Dendritic cell treated with granulocyte-macrophage colony-stimulating factor and Interleukin-4, amounts not matched to agents 40 ng/mL and 50 ng/mL, for 4 days (primary cell): Measurements from ENCODE around the gene PHETA1.

Experiments used
- H3K27ac Mint-ChIP-seq: one replicate; pipeline ENCODE4 v1.8.0; 2022; ENCODE audit warnings: mild to moderate bottlenecking, mixed read lengths
- H3K27me3 Mint-ChIP-seq: one replicate; pipeline ENCODE4 v1.8.0; 2022; ENCODE audit warnings: mild to moderate bottlenecking, mixed read lengths
- H3K36me3 Mint-ChIP-seq: one replicate; pipeline ENCODE4 v1.8.0; 2022; ENCODE audit warnings: low read depth, mixed read lengths
- H3K4me1 Mint-ChIP-seq: one replicate; pipeline ENCODE4 v1.8.0; 2022; ENCODE audit warnings: low read depth, mixed read lengths
- H3K4me3 Mint-ChIP-seq: one replicate; pipeline ENCODE4 v1.8.0; 2022; ENCODE audit warnings: mild to moderate bottlenecking, moderate library complexity, mixed read lengths
- H3K9me3 Mint-ChIP-seq: one replicate; pipeline ENCODE4 v1.8.0; 2022; ENCODE audit warnings: mixed read lengths
- intact Hi-C: fragments of 100-400 bp; cut with micrococcal nuclease; formaldehyde crosslinking; loops from one replicate; pipeline ENCODE4 v1.15.0; 2022

PHETA1 gene

DNA sequence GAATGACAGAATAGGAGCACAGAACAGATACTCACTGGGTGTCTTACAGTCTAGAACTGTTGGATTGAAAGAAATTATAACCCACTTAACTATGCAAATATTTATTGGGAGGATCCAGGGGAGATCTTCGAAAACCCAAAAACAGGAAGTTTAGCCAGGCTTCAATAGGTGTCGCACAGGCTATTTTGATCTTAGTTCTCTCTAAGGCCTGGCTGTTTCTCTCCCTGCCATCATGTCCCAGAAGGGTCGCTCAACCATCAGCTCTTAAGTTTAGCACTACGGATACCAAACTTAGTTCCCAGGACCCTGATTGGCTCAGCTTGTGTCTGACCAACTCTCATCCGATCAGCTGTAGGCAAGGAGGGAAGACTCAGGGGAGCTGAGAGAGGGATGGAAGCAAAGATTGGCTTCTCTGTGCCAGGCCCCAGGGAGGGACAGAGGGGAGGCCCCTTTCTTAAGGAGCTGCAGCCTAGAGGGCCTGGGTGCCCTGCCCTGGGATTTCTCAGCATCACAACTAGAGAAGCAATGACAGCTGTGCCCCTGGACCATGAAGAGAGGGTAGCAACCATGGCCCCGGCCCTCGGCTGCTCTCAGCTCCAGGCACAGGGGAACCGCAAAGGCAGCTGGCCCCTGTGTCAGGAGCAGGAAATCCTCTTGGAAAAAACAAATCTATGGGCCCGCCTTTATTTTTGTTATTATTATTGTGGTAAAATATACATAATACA, 13.5 kb downstream of the PHETA1 start:
- H3K36me3 Mint-ChIP-seq: no peaks in the 10 kb centered on the region
- peaks cover 1% of the 10 kb centered on the region for H3K27me3 Mint-ChIP-seq
- peaks cover 26% of the 10 kb centered on the region for H3K4me1 Mint-ChIP-seq
- H3K27ac Mint-ChIP-seq: no peak overlapping the region
- no peaks in the 10 kb centered on the region for H3K9me3 Mint-ChIP-seq
- intact Hi-C loops: no loop called here
- no peak overlapping the region for H3K4me3 Mint-ChIP-seq

DNA sequence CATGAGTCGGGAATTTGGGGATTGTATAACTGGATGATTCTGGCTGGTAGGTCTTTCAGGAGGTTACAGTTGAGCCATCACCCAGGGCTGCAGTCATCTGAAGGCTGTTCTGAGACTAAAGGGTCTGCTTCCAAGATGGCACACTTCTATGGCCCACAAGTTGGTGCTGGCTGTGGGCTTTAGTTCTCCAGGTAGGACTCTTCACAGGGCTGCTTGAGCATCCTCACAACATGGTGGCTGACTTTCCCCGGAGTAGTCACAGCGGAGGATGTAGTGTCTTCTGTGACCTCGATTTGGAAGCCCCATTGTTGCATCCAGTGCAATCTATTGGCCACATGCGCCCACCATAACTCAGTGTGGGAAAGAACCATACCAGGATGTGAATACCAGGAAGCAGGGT, 14.4 kb downstream of the PHETA1 start:
- Mint-ChIP-seq H3K9me3 (no peaks in the 10 kb centered on the region), H3K4me3 (no peak overlapping the region), H3K27me3 (peaks cover 1% of the 10 kb centered on the region), H3K27ac (no peak overlapping the region), H3K36me3 (no peaks in the 10 kb centered on the region), H3K4me1 (peaks cover 17% of the 10 kb centered on the region)
- intact Hi-C loops: no loop called here

DNA sequence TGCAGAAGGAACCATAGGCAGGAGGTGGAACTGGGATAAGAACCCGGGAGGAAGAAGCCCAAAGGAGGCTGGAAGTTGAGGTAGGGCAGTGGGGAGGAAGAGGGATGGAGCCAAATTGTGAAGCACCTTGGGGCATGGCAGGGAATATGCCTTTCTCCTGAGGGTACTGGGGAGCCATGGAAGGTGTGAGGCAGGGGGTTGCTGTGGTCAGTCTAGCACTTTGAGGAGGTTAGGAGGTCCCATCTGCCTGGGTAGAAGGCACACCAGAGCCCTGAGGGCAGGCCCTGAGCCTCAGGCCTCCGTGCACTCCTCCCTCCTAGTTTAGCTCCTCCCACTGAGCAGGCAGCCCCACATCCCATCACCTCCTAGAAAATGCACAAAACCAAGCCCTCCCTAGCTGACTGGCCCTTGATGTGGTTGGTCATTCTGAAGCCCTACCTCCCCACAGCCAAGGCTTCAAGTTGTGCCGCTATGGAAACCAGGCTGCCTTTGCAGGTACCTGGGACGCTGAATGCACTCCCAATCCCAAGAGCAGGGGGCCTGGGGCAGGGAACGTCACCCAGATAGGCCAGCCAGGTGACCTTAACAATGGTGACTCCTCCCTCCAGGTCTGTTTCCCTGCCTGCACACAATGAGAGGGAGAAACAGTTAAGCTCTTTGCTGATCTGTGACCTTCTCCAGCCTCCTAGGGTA, 15.1 kb downstream of the PHETA1 start:
- Mint-ChIP-seq H3K36me3 (no peaks in the 10 kb centered on the region), H3K27ac (no peak overlapping the region), H3K9me3 (peaks cover 7% of the 10 kb centered on the region), H3K4me3 (no peak overlapping the region), H3K4me1 (peaks cover 10% of the 10 kb centered on the region), H3K27me3 (peaks cover 1% of the 10 kb centered on the region)
- intact Hi-C loops: no loop called here

DNA sequence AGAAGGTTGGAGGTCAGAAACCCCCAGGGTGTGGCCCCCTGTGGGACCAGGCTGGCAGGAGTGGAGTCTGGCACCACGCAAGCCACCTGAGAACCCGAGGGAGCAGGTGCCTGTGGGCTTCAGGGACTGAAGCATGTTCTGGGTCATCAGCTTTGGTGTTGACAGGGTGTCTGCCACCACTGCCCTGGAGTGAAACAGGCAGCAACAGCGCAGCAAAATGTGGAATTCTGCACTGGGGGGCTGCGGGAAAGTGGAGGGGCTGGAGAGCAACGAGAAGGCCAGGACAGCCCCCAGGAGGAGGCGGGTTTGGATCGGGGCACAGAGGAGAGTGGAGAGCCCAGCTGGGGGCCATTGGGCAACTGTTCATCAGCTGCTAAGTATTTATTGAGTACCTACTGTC, 15.9 kb downstream of the PHETA1 start:
- Mint-ChIP-seq H3K9me3 (peaks cover 14% of the 10 kb centered on the region), H3K4me1 (peaks cover 8% of the 10 kb centered on the region), H3K36me3 (no peaks in the 10 kb centered on the region), H3K27ac (no peak overlapping the region), H3K4me3 (no peak overlapping the region), H3K27me3 (peaks cover 1% of the 10 kb centered on the region)
- intact Hi-C loops: no loop called here

DNA sequence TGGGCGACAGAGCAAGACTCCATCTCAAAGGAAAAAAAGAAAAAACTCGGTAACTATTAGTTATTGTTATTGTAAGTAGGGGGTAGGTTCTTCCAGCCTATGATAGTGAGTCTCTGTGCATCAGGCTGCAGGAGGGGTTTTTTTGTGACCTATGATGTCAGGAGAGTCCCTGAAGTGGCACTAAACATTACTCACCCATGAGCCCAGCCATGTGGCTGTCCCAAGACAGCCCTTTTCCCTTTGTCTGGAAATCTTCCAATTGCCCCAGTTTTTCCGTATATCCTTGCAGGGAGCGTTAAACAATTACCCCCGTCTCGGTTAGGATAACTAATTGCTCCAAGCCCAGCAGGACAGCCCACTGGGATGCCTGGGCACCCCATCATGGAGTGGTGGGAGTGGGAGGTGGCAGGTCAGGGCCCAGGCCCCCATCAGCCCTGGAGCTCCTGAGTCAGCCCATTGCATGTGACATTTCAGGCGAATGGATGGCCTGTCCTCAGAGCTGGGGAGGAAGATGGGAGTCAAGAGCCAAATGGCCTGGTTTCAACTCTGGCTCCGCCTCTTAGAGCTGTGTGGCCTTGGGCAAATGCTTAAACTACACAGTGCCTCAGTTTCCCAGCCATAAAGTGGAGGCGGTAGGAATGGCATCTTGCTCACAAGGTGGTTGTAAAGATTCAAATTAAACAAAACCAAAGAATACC, 16.4 kb downstream of the PHETA1 start:
- H3K9me3 Mint-ChIP-seq: peaks cover 20% of the 10 kb centered on the region
- no peak overlapping the region for H3K27ac Mint-ChIP-seq
- peaks cover 8% of the 10 kb centered on the region for H3K4me1 Mint-ChIP-seq
- intact Hi-C loops: no loop called here
- no peak overlapping the region for H3K4me3 Mint-ChIP-seq
- no peaks in the 10 kb centered on the region for H3K36me3 Mint-ChIP-seq
- H3K27me3 Mint-ChIP-seq: peaks cover 1% of the 10 kb centered on the region

DNA sequence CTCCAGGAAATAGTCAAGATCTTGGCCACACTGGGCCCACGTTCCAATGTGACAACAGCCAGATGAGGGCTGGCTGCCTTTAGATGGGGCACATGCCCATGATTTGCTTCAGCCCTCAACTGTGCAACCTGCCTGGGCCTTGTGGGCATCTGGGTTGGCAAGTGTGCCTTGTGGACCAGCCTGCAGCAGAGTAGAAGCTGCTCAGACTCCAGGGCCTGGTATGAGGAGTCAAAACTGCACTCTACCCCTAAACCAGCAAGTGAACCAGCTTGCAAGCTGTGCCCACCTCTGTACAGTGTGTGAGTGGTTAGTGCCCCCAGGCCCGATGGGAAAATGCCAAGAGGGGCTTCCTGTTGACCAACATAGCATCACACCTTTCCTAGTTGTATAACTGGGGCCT, 17.9 kb downstream of the PHETA1 start:
- no peak overlapping the region for H3K27ac Mint-ChIP-seq
- H3K4me3 Mint-ChIP-seq: no peak overlapping the region
- H3K36me3 Mint-ChIP-seq: no peaks in the 10 kb centered on the region
- intact Hi-C loops: no loop called here
- H3K9me3 Mint-ChIP-seq: peaks cover 23% of the 10 kb centered on the region
- H3K27me3 Mint-ChIP-seq: peaks cover 1% of the 10 kb centered on the region
- peaks cover 8% of the 10 kb centered on the region for H3K4me1 Mint-ChIP-seq

DNA sequence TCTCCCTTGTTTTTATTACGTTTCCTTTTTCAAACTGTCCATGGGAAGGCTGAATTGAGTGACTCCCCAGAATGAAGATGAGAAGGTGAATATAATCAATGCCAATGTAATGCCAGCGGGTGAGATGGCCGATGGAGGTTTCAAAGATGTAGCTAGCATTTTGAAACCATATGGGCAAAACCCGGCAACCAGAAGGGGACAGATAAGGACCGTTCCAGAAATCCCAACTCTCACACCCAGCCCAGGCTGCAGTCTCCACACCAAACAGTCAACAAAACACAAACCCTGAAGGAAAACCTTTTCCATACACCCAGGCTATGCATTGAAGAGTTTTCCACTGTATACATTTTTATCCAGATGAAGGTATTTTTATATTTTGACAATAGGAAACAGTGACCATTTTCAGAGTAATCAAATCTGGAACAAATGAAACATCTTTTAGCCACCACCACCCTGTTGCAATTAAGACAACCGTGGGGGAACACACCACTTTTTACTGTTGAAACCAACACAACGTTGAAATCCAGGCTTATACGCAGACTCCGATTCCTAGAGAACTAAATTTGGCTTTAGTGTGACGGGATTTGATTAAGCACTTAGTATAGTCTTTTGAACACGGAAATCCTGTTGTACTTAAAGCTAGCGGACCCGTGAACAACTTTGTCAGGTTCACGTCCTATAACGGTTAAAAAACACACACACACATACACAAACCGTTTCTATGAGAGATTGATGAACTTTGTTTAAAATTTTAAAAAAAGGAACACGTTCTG, 19.0 kb downstream of the PHETA1 start:
- no peaks in the 10 kb centered on the region for H3K36me3 Mint-ChIP-seq
- peaks cover 23% of the 10 kb centered on the region for H3K9me3 Mint-ChIP-seq
- peaks cover 1% of the 10 kb centered on the region for H3K27me3 Mint-ChIP-seq
- H3K4me3 Mint-ChIP-seq: no peak overlapping the region
- H3K27ac Mint-ChIP-seq: no peak overlapping the region
- H3K4me1 Mint-ChIP-seq: peaks cover 1% of the 10 kb centered on the region
- intact Hi-C loops: no loop called here

DNA sequence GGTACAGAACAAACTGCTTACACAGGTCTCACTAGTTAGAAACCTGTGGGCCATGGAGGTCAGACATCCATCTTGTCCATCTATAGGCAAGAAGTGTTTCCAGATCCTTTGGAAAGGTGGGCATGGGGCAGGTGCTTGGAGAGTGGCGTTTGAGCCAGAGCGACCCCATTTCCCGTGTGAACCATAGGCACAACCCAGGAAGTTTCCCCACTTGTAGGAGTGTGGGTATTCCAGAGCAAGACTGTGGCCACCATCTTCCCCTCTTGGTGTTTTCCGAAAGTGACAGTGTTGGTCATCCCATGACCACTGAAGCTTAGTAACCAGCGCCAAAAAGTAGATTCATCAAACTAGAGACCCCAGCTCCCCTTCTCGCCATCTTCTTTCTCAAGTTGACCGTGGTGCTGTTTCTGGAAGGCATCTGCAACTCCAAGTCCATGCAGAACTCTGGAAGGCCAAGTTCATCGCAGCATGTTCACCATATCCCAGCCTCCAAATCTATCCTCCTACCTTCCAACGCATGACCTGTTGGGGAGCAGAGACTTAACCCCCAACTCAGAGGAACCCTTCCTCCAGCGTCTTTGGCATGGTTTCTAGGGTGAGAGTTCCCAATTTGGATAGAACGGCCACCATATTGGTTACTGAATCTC, 19.7 kb downstream of the PHETA1 start:
- no peak overlapping the region for H3K4me3 Mint-ChIP-seq
- peaks cover 23% of the 10 kb centered on the region for H3K9me3 Mint-ChIP-seq
- H3K4me1 Mint-ChIP-seq: no peaks in the 10 kb centered on the region
- no peak overlapping the region for H3K27ac Mint-ChIP-seq
- peaks cover 1% of the 10 kb centered on the region for H3K27me3 Mint-ChIP-seq
- no peaks in the 10 kb centered on the region for H3K36me3 Mint-ChIP-seq
- intact Hi-C loops: no loop called here

DNA sequence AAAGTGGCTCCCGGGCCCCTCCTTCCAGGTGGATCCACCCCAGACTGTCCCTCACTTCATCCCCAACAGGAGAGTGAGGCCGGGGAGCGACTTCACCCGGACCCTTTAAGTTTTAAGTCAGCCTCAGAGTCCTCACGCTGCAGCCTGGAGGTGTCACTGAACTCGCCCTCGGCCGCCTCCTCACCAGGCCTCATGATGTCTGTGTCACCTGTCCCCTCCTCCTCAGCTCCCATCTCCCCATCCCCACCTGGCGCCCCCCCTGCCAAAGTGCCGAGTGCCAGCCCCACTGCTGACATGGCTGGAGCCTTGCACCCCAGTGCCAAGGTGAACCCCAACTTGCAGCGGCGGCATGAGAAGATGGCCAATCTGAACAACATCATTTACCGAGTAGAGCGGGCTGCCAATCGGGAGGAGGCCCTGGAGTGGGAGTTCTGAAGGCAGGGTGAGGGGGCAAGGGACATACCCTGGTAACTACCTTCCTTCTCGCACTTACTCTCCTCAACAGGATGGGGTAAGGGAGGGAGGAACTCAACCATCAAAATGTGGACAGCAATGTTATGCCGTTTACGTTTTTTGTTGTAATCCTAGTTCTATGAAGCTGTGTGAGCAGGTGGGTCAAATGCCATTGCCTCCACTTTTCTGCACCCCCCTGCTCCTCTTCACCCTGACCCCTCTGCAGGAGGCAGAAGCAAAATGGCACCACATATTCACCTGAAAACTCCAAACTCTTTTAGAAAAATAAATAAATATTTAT, 20.8 kb downstream of the PHETA1 start:
- intact Hi-C loops: no loop called here
- Mint-ChIP-seq H3K4me1 (no peaks in the 10 kb centered on the region), H3K27ac (no peak overlapping the region), H3K36me3 (peaks cover 4% of the 10 kb centered on the region), H3K9me3 (peaks cover 28% of the 10 kb centered on the region), H3K27me3 (peaks cover 3% of the 10 kb centered on the region), H3K4me3 (no peak overlapping the region)

DNA sequence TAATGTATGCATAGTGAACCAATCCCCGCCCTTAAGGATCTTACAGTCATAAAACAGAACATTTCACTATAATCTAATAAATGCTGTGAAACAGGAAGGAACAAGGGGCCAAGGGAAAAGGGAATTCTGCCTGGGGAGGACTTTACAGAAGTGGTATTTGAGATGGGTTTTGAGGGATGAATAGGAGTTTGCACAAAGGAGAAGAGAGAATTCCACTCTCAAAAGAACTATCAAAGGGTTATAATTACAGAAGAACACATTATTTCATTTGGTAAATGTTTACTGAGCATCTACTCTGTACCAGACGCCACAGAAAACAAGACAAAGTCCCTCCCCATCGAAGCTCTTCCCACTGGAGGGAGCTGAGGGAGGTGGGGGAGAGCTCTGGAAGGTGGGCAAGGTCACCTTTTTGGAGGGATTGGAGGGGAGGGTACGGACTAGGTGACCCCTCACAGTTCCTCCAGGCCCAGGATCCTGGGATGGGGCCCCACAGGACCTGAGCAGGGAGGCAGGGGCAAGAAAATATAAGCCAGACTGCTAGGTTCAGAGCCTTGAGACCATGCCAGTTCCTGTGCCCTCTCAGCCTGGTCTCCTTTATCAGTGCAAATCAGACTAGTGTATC, 24.5 kb downstream of the PHETA1 start:
- H3K27ac Mint-ChIP-seq: no peak overlapping the region
- intact Hi-C loops: no loop called here

DNA sequence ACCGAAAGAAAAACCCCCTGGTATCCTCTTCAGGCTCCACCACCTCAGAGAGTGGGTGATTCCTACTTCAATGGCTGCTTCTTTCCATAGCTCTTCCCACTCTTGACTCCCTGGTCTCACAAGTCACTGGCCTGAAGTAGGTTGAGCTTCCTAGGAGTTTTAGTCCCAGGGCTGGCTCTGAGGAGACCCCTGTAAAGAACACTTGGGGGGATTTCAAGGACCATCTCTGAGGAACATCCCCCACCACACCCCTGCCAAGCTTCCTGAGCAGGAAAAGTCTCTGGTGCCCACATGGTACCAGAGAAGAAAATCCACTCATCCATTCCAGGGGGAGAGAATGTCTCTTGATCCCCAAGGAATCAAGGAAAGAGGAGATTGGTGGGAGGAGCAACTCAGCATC, 25.7 kb downstream of the PHETA1 start:
- no peak overlapping the region for H3K4me3 Mint-ChIP-seq
- H3K27ac Mint-ChIP-seq: no peak overlapping the region
- H3K4me1 Mint-ChIP-seq: peaks cover 8% of the 10 kb centered on the region
- peaks cover 5% of the 10 kb centered on the region for H3K36me3 Mint-ChIP-seq
- H3K27me3 Mint-ChIP-seq: peaks cover 2% of the 10 kb centered on the region
- peaks cover 20% of the 10 kb centered on the region for H3K9me3 Mint-ChIP-seq
- intact Hi-C loops: no loop called here

More for the DNA sequence above, 24.5 kb downstream of the PHETA1 start:
- Mint-ChIP-seq H3K27me3 (peaks cover 2% of the 10 kb centered on the region), H3K9me3 (peaks cover 32% of the 10 kb centered on the region), H3K36me3 (peaks cover 5% of the 10 kb centered on the region), H3K4me3 (no peak overlapping the region), H3K4me1 (peaks cover 8% of the 10 kb centered on the region)

DNA sequence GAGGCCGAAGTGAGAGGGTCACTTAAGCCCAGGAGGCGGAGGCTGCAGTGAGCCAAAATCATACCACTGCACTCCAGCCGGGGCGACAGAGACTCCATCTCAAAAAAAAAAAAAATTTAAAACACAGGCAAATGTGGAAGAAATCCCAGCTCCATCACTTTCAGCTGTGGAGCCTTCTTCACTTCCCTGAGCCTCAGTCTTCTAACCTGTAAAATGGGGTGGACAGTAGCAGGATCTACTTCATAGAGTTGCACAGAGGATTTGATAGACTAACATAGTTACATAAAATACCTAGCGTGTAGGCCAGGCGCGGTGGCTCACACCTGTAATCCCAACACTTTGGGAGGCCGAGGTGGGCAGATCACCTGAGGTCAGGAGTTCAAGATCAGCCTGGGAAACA, 26.5 kb downstream of the PHETA1 start:
- H3K27me3 Mint-ChIP-seq: peaks cover 2% of the 10 kb centered on the region
- peaks cover 8% of the 10 kb centered on the region for H3K4me1 Mint-ChIP-seq
- no peak overlapping the region for H3K4me3 Mint-ChIP-seq
- peaks cover 12% of the 10 kb centered on the region for H3K9me3 Mint-ChIP-seq
- H3K27ac Mint-ChIP-seq: no peak overlapping the region
- intact Hi-C loops: no loop called here
- peaks cover 5% of the 10 kb centered on the region for H3K36me3 Mint-ChIP-seq
